Hepatocyte (in vitro differentiated cells): ENCODE data around the gene GAS6. TPM values are rescaled to one million over a fixed set of nuclear protein-coding genes. Genes with fewer than 3 reads are reported as not detected.
"Not testable (repeated sequence)": the region's sequence is repeated elsewhere in the genome, so short reads cannot be mapped to it uniquely, and the experiment has no call there.

Experiments
- DNase-seq: peaks from one replicate; pipeline ENCODE4 v3.0.0-alpha.2; 2016; ENCODE audit warnings: low spot score
- H2AFZ ChIP-seq: fragments of 200-600 bp; sonication (generic); 2 replicates; pipeline ENCODE4 v1.6.0; 2016; ENCODE audit warnings: antibody characterized with exemption, mild to moderate bottlenecking
- H3K27ac ChIP-seq: fragments of 200-600 bp; sonication (generic); 2 replicates; pipeline ENCODE4 v1.5.1; 2016; ENCODE audit warnings: mild to moderate bottlenecking
- H3K27me3 ChIP-seq: fragments of 200-600 bp; sonication (generic); 2 replicates; pipeline ENCODE4 v1.6.1; 2016
- H3K36me3 ChIP-seq: fragments of 200-600 bp; sonication (generic); replicated peaks from 2 replicates; pipeline ENCODE4 v1.5.1; 2016; ENCODE audit warnings: low read depth; ENCODE audit not compliant: insufficient read depth
- H3K4me1 ChIP-seq: fragments of 200-600 bp; sonication (generic); 2 replicates; pipeline ENCODE4 v1.5.1; 2016; ENCODE audit warnings: mild to moderate bottlenecking, moderate library complexity; ENCODE audit not compliant: insufficient read depth
- H3K4me2 ChIP-seq: fragments of 200-600 bp; sonication (generic); 2 replicates; pipeline ENCODE4 v1.6.0; 2016
- H3K4me3 ChIP-seq: fragments of 200-600 bp; sonication (generic); 2 replicates; pipeline ENCODE4 v1.5.1; 2016; ENCODE audit warnings: mild to moderate bottlenecking
- H3K79me2 ChIP-seq: fragments of 200-600 bp; sonication (generic); 2 replicates; pipeline ENCODE4 v1.6.0; 2017; ENCODE audit warnings: mild to moderate bottlenecking
- H3K9me2 ChIP-seq: fragments of 200-600 bp; sonication (generic); replicated peaks from 2 replicates; pipeline ENCODE4 v1.6.0; 2017; ENCODE audit warnings: mild to moderate bottlenecking; ENCODE audit not compliant: insufficient read depth
- H3K9me3 ChIP-seq: fragments of 200-600 bp; sonication (generic); 2 replicates; pipeline ENCODE4 v1.5.1; 2016; ENCODE audit warnings: low read depth, mild to moderate bottlenecking
- H4K20me1 ChIP-seq: fragments of 200-600 bp; sonication (generic); 2 replicates; pipeline ENCODE4 v1.6.0; 2016; ENCODE audit warnings: mild to moderate bottlenecking; ENCODE audit not compliant: insufficient read depth, poor library complexity, severe bottlenecking
- EZH2 ChIP-seq: fragments of 200-600 bp; sonication (generic); IDR thresholded peaks from 2 replicates; pipeline ENCODE4 v1.6.1; 2016; ENCODE audit warnings: antibody characterized with exemption, mild to moderate bottlenecking, borderline replicate concordance
- EZH2phosphoT487 ChIP-seq: fragments of 200-600 bp; sonication (generic); IDR thresholded peaks from one replicate; pipeline ENCODE4 v1.6.1; 2018; ENCODE audit warnings: antibody characterized with exemption, mild to moderate bottlenecking, low read depth, moderate library complexity; ENCODE audit not compliant: unreplicated experiment, severe bottlenecking
- WGBS: methylation state at CpG from one replicate; pipeline ENCODE4 v1.1.6; 2016; ENCODE audit warnings: low lambda C conversion rate; ENCODE audit errors: missing lambda C conversion rate; 5-methylcytosine and 5-hydroxymethylcytosine counted together
- polyA plus RNA-seq: library from polyadenylated mRNA; unstranded; fragments of >200 nt; fragmentation: Nextera tagmentation; extraction: Ambion mirVana; gene quantifications from 2 replicates; pipeline ENCODE4 v1.2.1, GENCODE V29; 2016
- total RNA-seq: library from RNA; depleted of rRNA; stranded (reverse); fragments of >200 nt; gene quantifications from 2 replicates; pipeline ENCODE4 v1.2.3, GENCODE V29; 2014
- TF ChIP-seq, protein P1 (sequence below): fragments of 200-600 bp; sonication (generic); IDR thresholded peaks from 2 replicates; pipeline ENCODE4 v1.5.1; 2016; ENCODE audit warnings: antibody characterized with exemption, mild to moderate bottlenecking; ENCODE audit not compliant: poor library complexity

Gene GAS6
- total and polyA plus RNA-seq, 2 experiments from 2014 or later, result 70.0 to 146 TPM

GRCh38 chr13:113792236-113792770 lies 71.6 kb downstream of the GAS6 start:
- no peaks in the 10 kb centered on the region for H3K4me1 ChIP-seq
- no peak overlapping the region for H3K4me2 ChIP-seq
- no peaks in the 10 kb centered on the region for H3K9me2 ChIP-seq
- no peaks in the 10 kb centered on the region for H3K9me3 ChIP-seq
- H3K79me2 ChIP-seq, result no peaks in the 10 kb centered on the region
- no peaks in the 10 kb centered on the region for H4K20me1 ChIP-seq
- peaks cover under 1% of the 10 kb centered on the region for H3K27me3 ChIP-seq
- no peak overlapping the region for H2AFZ ChIP-seq
- WGBS, result 85% methylated on average over 12 of the region's 12 CpGs
- H3K4me3 ChIP-seq, result no peak overlapping the region
- no peak overlapping the region for H3K27ac ChIP-seq
- DNase-seq, result no peak
- TF ChIP-seq, protein P1, sequence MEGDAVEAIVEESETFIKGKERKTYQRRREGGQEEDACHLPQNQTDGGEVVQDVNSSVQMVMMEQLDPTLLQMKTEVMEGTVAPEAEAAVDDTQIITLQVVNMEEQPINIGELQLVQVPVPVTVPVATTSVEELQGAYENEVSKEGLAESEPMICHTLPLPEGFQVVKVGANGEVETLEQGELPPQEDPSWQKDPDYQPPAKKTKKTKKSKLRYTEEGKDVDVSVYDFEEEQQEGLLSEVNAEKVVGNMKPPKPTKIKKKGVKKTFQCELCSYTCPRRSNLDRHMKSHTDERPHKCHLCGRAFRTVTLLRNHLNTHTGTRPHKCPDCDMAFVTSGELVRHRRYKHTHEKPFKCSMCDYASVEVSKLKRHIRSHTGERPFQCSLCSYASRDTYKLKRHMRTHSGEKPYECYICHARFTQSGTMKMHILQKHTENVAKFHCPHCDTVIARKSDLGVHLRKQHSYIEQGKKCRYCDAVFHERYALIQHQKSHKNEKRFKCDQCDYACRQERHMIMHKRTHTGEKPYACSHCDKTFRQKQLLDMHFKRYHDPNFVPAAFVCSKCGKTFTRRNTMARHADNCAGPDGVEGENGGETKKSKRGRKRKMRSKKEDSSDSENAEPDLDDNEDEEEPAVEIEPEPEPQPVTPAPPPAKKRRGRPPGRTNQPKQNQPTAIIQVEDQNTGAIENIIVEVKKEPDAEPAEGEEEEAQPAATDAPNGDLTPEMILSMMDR, result no peak
- no peak for TF ChIP-seq EZH2phosphoT487
- TF ChIP-seq EZH2, result no peak
- H3K36me3 ChIP-seq, result no peaks in the 10 kb centered on the region

GRCh38 chr13:113791761-113792160 lies 72.1 kb downstream of the GAS6 start:
- H3K27me3 ChIP-seq, result peaks cover 4% of the 10 kb centered on the region
- WGBS, result 90% methylated on average over 19 of the region's 19 CpGs
- no peak overlapping the region for H3K4me2 ChIP-seq
- TF ChIP-seq EZH2phosphoT487 (no peak), EZH2 (no peak)
- TF ChIP-seq, protein P1, result no peak
- no peaks in the 10 kb centered on the region for H3K36me3 ChIP-seq
- no peaks in the 10 kb centered on the region for H4K20me1 ChIP-seq
- H3K27ac ChIP-seq, result no peak overlapping the region
- H3K4me1 ChIP-seq, result no peaks in the 10 kb centered on the region
- DNase-seq, result no peak
- no peaks in the 10 kb centered on the region for H3K9me3 ChIP-seq
- no peak overlapping the region for H2AFZ ChIP-seq
- no peaks in the 10 kb centered on the region for H3K9me2 ChIP-seq
- no peaks in the 10 kb centered on the region for H3K79me2 ChIP-seq
- no peak overlapping the region for H3K4me3 ChIP-seq

GRCh38 chr13:113791226-113791625 lies 72.7 kb downstream of the GAS6 start:
- no peak overlapping the region for H3K4me3 ChIP-seq
- TF ChIP-seq EZH2 (no peak), EZH2phosphoT487 (no peak)
- TF ChIP-seq, protein P1, result no peak
- no peaks in the 10 kb centered on the region for H3K79me2 ChIP-seq
- peaks cover 4% of the 10 kb centered on the region for H3K27me3 ChIP-seq
- 91% methylated on average over 17 of the region's 17 CpGs for WGBS
- no peaks in the 10 kb centered on the region for H3K9me3 ChIP-seq
- no peaks in the 10 kb centered on the region for H3K9me2 ChIP-seq
- H3K4me1 ChIP-seq, result no peaks in the 10 kb centered on the region
- H4K20me1 ChIP-seq, result no peaks in the 10 kb centered on the region
- no peak overlapping the region for H2AFZ ChIP-seq
- no peaks in the 10 kb centered on the region for H3K36me3 ChIP-seq
- H3K27ac ChIP-seq, result no peak overlapping the region
- DNase-seq, result no peak
- H3K4me2 ChIP-seq, result no peak overlapping the region

- H4K20me1 ChIP-seq, H3K9me2 ChIP-seq, H3K4me2 ChIP-seq, H3K27me3 ChIP-seq, H3K4me3 ChIP-seq, H3K9me3 ChIP-seq, H3K27ac ChIP-seq, H3K79me2 ChIP-seq, DNase-seq, H3K36me3 ChIP-seq, H2AFZ ChIP-seq, H3K4me1 ChIP-seq: not testable (repeated sequence)
- 96% methylated on average over 13 of the region's 13 CpGs for WGBS
Observed at GRCh38 chr13:113789931-113790330, 73.9 kb downstream of the GAS6 start.
